ENCODE measurements around the gene PHLPP1. TPM values are rescaled to one million over a fixed set of nuclear protein-coding genes. Genes with fewer than 3 reads are reported as not detected.
A peak's percentile ranks its signal among the peaks of the same experiment; 100 is the strongest.

Gene PHLPP1
- 10 to 100 TPM in 1 of 7 donors, 1 to 10 TPM in 6; 3.8 to 10.6 (median 7.7) TPM for total RNA-seq
- 1 to 10 TPM; 1.2 to 1.4 (median 1.2) TPM for polyA plus RNA-seq
- long read RNA-seq, donor 1, full-length matches to known transcripts, result 1 of 1 reads
- long read RNA-seq, donor 1, partial matches to known transcripts, result 0 of 1 reads
- long read RNA-seq, donor 1, other reads (novel, unspliced or antisense), result 0 of 1 reads
- long read RNA-seq, donor 2, result 0 reads

DNA sequence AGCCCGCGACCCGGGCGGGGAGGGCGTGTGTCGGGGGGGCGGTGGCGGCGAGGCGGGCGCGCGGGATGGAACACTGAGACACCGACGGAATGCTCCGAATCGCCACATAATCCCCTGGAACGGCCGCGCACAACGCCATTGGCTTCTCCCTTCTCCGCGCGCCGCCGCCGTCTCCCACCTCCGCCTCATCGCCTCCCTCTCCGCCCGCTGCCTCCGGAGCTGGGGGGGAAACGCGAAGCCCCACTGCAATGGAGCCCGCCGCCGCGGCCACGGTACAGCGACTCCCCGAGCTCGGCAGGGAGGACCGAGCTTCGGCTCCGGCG lies at the start of gene PHLPP1:
PHLPP1 (plus strand) TSS at position 106 of the 323 bp plus-strand sequence; CDS start at position 249, 143 bp downstream.
- Histone ChIP-seq H3K36me3 (no peaks in the 10 kb centered on the region), H3K4me1 (peaks cover 14 to 47% (median 35%) of the 10 kb centered on the region in 6 donors), H3K27ac (peak within 1 kb of the TSS; percentile 90 to 97 (median 94)), H3K4me3 (peak within 1 kb of the TSS; percentile 65 to 86 (median 76)), H3K27me3 (replicated peaks in 1 of 7) (peaks cover 0 to 18% (median 4%) of the 10 kb centered on the region in 7 donors), H3K9me3 (no peaks in the 10 kb centered on the region)
- DNase-seq, result no peak
- TF ChIP-seq POLR2AphosphoS5 (IDR thresholded peaks at IDR 0.05), result no peak
- TF ChIP-seq POLR2A (IDR thresholded peaks at IDR 0.05), result peak in 1 of 3 donors; percentile 38
- TF ChIP-seq, protein P1, sequence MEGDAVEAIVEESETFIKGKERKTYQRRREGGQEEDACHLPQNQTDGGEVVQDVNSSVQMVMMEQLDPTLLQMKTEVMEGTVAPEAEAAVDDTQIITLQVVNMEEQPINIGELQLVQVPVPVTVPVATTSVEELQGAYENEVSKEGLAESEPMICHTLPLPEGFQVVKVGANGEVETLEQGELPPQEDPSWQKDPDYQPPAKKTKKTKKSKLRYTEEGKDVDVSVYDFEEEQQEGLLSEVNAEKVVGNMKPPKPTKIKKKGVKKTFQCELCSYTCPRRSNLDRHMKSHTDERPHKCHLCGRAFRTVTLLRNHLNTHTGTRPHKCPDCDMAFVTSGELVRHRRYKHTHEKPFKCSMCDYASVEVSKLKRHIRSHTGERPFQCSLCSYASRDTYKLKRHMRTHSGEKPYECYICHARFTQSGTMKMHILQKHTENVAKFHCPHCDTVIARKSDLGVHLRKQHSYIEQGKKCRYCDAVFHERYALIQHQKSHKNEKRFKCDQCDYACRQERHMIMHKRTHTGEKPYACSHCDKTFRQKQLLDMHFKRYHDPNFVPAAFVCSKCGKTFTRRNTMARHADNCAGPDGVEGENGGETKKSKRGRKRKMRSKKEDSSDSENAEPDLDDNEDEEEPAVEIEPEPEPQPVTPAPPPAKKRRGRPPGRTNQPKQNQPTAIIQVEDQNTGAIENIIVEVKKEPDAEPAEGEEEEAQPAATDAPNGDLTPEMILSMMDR (IDR thresholded peaks at IDR 0.05 in 8 of 11, conservative IDR thresholded peaks at IDR 0.05 in 3 of 11), result no peak
- 0 to 1% (median 0%) methylated on average over 26 to 46 of the region's 46 CpGs for WGBS, 5 donors
- intact Hi-C loops (cut with DNase I; ENCODE audit: low total_unique reads), result loop anchor here (5.0 kb wide), 1 partner anchor 193 kb away; the partner anchor contains the start of gene ZCCHC2

DNA sequence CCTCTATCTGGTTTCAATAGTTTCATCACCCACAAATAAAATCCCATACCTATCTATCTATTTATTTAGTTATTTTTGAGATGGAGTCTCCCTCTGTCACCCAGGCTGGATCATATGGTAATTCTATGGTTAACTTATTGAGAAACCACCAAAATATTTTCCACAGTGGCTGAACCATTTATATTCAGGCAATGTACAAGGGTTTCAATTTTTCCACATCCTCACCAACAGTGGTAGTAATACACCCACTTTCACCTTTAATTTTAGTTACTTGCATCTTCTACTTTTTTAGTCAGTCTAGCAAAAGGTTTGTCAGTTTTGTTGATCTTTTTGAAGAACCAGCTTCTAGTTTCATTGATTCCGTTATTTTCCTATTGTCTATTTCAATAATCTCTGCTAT lies 46.1 kb upstream of the PHLPP1 start:
- intact Hi-C loops (cut with DNase I; ENCODE audit: low total_unique reads), result no loop called here
- TF ChIP-seq POLR2AphosphoS5 (IDR thresholded peaks at IDR 0.05) (no peak), POLR2A (IDR thresholded peaks at IDR 0.05) (no peak)
- TF ChIP-seq, protein P1 (IDR thresholded peaks at IDR 0.05 in 8 of 11, conservative IDR thresholded peaks at IDR 0.05 in 3 of 11), result no peak
- peaks cover 0 to 28% (median 22%) of the 10 kb centered on the region in 8 donors for H3K9me3 ChIP-seq

DNA sequence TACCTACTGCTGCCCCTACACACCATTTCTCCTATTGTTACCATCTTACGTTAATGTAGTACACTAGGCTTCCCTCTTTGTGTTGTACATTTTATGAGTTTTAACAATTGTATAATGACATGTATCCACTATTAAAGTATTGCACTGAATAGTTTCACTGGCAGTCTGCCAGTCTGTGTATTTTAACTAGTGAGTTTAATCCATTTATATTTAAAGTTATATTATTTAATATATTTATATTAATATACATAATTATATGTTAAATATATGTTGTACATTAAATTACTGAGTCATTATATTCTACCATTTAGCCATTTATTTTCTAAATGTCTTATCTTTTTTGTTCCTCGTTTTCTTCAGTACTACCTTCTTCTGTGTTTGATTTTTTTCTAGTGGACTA lies 44.8 kb upstream of the PHLPP1 start:
- H3K36me3 ChIP-seq, result no peaks in the 10 kb centered on the region
- peaks cover 0 to 28% (median 22%) of the 10 kb centered on the region in 8 donors for H3K9me3 ChIP-seq
- no peak for DNase-seq
- no peak for TF ChIP-seq POLR2A (IDR thresholded peaks at IDR 0.05)
- TF ChIP-seq POLR2AphosphoS5 (IDR thresholded peaks at IDR 0.05), result no peak
- TF ChIP-seq, protein P1 (IDR thresholded peaks at IDR 0.05 in 8 of 11, conservative IDR thresholded peaks at IDR 0.05 in 3 of 11), result no peak
- 85 to 93% (median 90%) methylated on average over 2 of the region's 2 CpGs for WGBS, 5 donors
- intact Hi-C loops (cut with DNase I; ENCODE audit: low total_unique reads), result no loop called here
- H3K27ac ChIP-seq, result no peak overlapping the region
- H3K27me3 ChIP-seq (replicated peaks in 1 of 7), result no peaks in the 10 kb centered on the region
- no peaks in the 10 kb centered on the region for H3K4me1 ChIP-seq
- no peak overlapping the region for H3K4me3 ChIP-seq

More for the DNA sequence above, 46.1 kb upstream of the PHLPP1 start:
- H3K4me3 ChIP-seq, result no peak overlapping the region
- no peak overlapping the region for H3K27ac ChIP-seq
- no peaks in the 10 kb centered on the region for H3K4me1 ChIP-seq
- DNase-seq, result no peak
- no peaks in the 10 kb centered on the region for H3K27me3 ChIP-seq (replicated peaks in 1 of 7)
- H3K36me3 ChIP-seq, result no peaks in the 10 kb centered on the region
- 78 to 93% (median 89%) methylated on average over 1 of the region's 1 CpG for WGBS, 5 donors

DNA sequence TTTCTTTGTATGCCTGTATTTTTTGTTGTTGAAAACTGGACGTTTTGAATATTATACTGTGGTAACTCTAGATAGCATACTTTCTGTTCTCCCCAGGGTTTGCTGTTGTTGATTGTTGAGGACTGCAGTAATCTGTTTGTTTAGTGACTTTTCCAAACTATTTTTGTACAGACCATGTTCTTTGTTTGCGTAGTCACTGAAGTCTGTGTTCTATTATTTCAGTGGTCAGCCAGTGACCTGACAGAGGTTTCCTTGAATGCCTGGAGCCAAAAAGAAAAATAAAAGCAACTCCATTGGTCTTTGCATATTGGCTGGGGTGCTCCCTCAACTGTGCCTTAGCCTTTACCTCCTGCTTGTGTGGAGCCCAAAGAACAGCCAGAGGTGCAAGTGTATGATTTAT lies 42.7 kb upstream of the PHLPP1 start:
- intact Hi-C loops (cut with DNase I; ENCODE audit: low total_unique reads), result no loop called here
- Histone ChIP-seq H3K4me3 (no peak overlapping the region), H3K9me3 (peaks cover 0 to 28% (median 22%) of the 10 kb centered on the region in 8 donors), H3K27ac (no peak overlapping the region), H3K4me1 (no peaks in the 10 kb centered on the region), H3K27me3 (replicated peaks in 1 of 7) (no peaks in the 10 kb centered on the region), H3K36me3 (no peaks in the 10 kb centered on the region)
- no peak for DNase-seq
- TF ChIP-seq, protein P1 (IDR thresholded peaks at IDR 0.05 in 8 of 11, conservative IDR thresholded peaks at IDR 0.05 in 3 of 11), result no peak
- TF ChIP-seq POLR2AphosphoS5 (IDR thresholded peaks at IDR 0.05), result no peak
- no peak for TF ChIP-seq POLR2A (IDR thresholded peaks at IDR 0.05)
- 71 to 79% (median 74%) methylated on average over 2 of the region's 2 CpGs for WGBS, 5 donors

All from spleen (tissue), 13 donors.